Calu3 (cell line): ENCODE results near the gene RNF157. TPM values are rescaled to one million over a fixed set of nuclear protein-coding genes. Genes with fewer than 3 reads are reported as not detected.

ENCODE experiments used
- BruUV-seq: library from RNA; stranded (reverse); fragments of 400-500 nt; replicated peaks from 2 replicates; lab custom pipeline; 2021; lab: Mats Ljungman, UMichigan
- CTCF ChIA-PET: fragments of 300-600 bp; sonication (Branson Sonifier 250); formaldehyde crosslinking; loops from one replicate; lab custom pipeline; 2022; ENCODE audit warnings: antibody characterized with exemption; lab: Charles Lee
- DNase-seq: peaks from one replicate; pipeline ENCODE4 v3.0.0; 2022
- H3K27ac Mint-ChIP-seq: one replicate; pipeline ENCODE4 v1.8.0; 2022; ENCODE audit warnings: mixed read lengths; ENCODE audit not compliant: unreplicated experiment
- H3K27me3 Mint-ChIP-seq: one replicate; pipeline ENCODE4 v1.8.0; 2022; ENCODE audit warnings: mixed read lengths; ENCODE audit not compliant: unreplicated experiment
- H3K36me3 Mint-ChIP-seq: one replicate; pipeline ENCODE4 v1.8.0; 2022; ENCODE audit warnings: mild to moderate bottlenecking, moderate library complexity, mixed read lengths; ENCODE audit not compliant: insufficient read depth, unreplicated experiment
- H3K4me1 Mint-ChIP-seq: one replicate; pipeline ENCODE4 v1.8.0; 2022; ENCODE audit warnings: mild to moderate bottlenecking, low read depth, mixed read lengths; ENCODE audit not compliant: unreplicated experiment
- H3K4me3 Mint-ChIP-seq: one replicate; pipeline ENCODE4 v1.8.0; 2022; ENCODE audit warnings: mild to moderate bottlenecking, low read depth, moderate library complexity, mixed read lengths; ENCODE audit not compliant: unreplicated experiment
- H3K9me3 Mint-ChIP-seq: one replicate; pipeline ENCODE4 v1.8.0; 2022; ENCODE audit warnings: low read depth, mixed read lengths; ENCODE audit not compliant: unreplicated experiment
- intact Hi-C: fragments of 100-400 bp; cut with micrococcal nuclease; formaldehyde crosslinking; loops from one replicate; pipeline ENCODE4 v1.10.0; 2022; ENCODE audit not compliant: unreplicated experiment
- total RNA-seq: library from RNA; stranded (reverse); gene quantifications from 2 replicates; pipeline ENCODE4 v1.2.3, GENCODE V29; 2022
- TF ChIP-seq, protein P1 (sequence below): fragments of 200-600 bp; IDR thresholded peaks from one replicate; pipeline ENCODE4 v1.8.0; 2022; ENCODE audit warnings: antibody characterized with exemption; ENCODE audit not compliant: unreplicated experiment

RNF157 gene
- total RNA-seq, 1 experiment from 2014 or later: 17.6 TPM

- Mint-ChIP-seq H3K27me3 (no peaks in the 10 kb centered on the region), H3K36me3 (no peaks in the 10 kb centered on the region), H3K27ac (no peak overlapping the region), H3K4me3 (no peak overlapping the region), H3K4me1 (no peaks in the 10 kb centered on the region), H3K9me3 (no peaks in the 10 kb centered on the region)
- intact Hi-C loops: no loop called here
- CTCF ChIA-PET: interaction anchor here (0.6 to 1.9 kb wide), 4 partner anchors 68 to 272 kb away, joined by 3 to 9 read pairs (median 3); no protein-coding TSS in a partner anchor
- no TSS peak for BruUV-seq
- no peak for DNase-seq
- TF ChIP-seq, protein P1, sequence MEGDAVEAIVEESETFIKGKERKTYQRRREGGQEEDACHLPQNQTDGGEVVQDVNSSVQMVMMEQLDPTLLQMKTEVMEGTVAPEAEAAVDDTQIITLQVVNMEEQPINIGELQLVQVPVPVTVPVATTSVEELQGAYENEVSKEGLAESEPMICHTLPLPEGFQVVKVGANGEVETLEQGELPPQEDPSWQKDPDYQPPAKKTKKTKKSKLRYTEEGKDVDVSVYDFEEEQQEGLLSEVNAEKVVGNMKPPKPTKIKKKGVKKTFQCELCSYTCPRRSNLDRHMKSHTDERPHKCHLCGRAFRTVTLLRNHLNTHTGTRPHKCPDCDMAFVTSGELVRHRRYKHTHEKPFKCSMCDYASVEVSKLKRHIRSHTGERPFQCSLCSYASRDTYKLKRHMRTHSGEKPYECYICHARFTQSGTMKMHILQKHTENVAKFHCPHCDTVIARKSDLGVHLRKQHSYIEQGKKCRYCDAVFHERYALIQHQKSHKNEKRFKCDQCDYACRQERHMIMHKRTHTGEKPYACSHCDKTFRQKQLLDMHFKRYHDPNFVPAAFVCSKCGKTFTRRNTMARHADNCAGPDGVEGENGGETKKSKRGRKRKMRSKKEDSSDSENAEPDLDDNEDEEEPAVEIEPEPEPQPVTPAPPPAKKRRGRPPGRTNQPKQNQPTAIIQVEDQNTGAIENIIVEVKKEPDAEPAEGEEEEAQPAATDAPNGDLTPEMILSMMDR: no peak
Measured at GRCh38 chr17:76179496-76180467, 60.5 kb downstream of the RNF157 start.

GRCh38 chr17:76178124-76178523, 62.2 kb downstream of the RNF157 start:
- H3K4me3 Mint-ChIP-seq: no peak overlapping the region
- H3K9me3 Mint-ChIP-seq: no peaks in the 10 kb centered on the region
- no peaks in the 10 kb centered on the region for H3K36me3 Mint-ChIP-seq
- H3K27ac Mint-ChIP-seq: no peak overlapping the region
- BruUV-seq: no TSS peak
- CTCF ChIA-PET: interaction anchor here (0.6 to 1.0 kb wide), 5 partner anchors 9 to 56 kb away, joined by 3 to 6 read pairs (median 3); no protein-coding TSS in a partner anchor
- no peaks in the 10 kb centered on the region for H3K27me3 Mint-ChIP-seq
- TF ChIP-seq, protein P1: no peak
- H3K4me1 Mint-ChIP-seq: no peaks in the 10 kb centered on the region
- DNase-seq: no peak
- intact Hi-C loops: no loop called here

DNA sequence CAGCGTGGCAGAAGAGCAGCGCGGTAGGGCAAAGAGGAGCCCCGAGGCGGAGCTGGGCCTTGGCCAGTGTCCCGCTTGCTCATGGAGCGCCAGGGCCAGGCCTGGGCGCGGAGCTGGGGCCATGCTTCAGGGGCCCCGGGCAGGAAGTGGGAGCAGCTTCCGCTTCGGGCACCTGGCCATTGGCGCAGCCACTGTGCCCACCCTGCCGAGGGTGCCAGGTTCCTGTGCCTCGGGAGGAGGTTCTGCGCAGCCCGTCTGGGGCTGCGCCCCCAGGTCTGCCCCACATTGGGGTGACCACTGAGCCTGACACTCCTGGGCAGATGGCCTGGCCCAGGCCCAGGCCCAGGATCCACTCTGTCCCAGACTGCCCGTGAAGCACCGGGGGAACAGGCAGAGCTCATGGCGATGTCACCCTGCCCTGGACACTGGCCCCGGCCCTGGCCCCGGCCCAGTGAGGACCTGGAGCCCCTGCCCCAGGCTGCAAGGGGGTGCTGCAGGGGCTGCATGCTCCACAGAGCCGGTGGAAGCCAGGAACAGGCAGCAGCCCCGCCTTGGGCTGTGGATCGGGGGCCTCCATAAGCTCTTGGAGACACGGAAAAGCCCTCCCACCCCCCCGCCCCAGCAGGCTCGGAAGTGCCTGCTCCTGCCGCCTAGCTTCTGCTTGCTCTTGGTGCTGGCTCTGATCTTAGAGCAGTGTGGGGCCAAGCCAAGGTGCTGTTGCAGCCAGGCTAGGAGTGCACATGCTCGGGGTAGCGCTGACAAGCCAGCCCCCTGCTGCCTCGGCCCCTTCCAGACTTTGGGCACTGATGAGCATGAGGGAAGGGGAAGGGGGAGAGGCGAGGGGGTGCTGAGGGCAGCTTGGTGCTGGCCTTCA, 63.4 kb downstream of the RNF157 start:
- no peaks in the 10 kb centered on the region for H3K36me3 Mint-ChIP-seq
- H3K4me3 Mint-ChIP-seq: no peak overlapping the region
- H3K9me3 Mint-ChIP-seq: no peaks in the 10 kb centered on the region
- H3K27me3 Mint-ChIP-seq: no peaks in the 10 kb centered on the region
- TF ChIP-seq, protein P1: no peak
- H3K27ac Mint-ChIP-seq: no peak overlapping the region
- no TSS peak for BruUV-seq
- CTCF ChIA-PET: interaction anchor here (1.0 kb wide), 1 partner anchor 8 kb away, joined by 6 read pairs; no protein-coding TSS in a partner anchor
- no peak for DNase-seq
- H3K4me1 Mint-ChIP-seq: no peaks in the 10 kb centered on the region
- intact Hi-C loops: no loop called here

GRCh38 chr17:76174037-76174436, 66.3 kb downstream of the RNF157 start:
- no peak overlapping the region for H3K27ac Mint-ChIP-seq
- CTCF ChIA-PET: no interaction called here

More at GRCh38 chr17:76174037-76174436, 66.3 kb downstream of the RNF157 start:
- BruUV-seq: no TSS peak
- TF ChIP-seq, protein P1: no peak
- no peaks in the 10 kb centered on the region for H3K9me3 Mint-ChIP-seq
- H3K36me3 Mint-ChIP-seq: no peaks in the 10 kb centered on the region
- DNase-seq: no peak
- H3K4me3 Mint-ChIP-seq: no peak overlapping the region
- H3K4me1 Mint-ChIP-seq: no peaks in the 10 kb centered on the region
- no peaks in the 10 kb centered on the region for H3K27me3 Mint-ChIP-seq
- intact Hi-C loops: no loop called here
